Stomach (tissue), 4 donors: ENCODE data around the gene PALLD.

ENCODE experiments used
- CTCF ChIP-seq, 7 experiments: fragments of 450-650 bp in 4 of 7; fragments of 200-600 bp in 3 of 7; sonication (generic) in 3 of 7; IDR thresholded peaks; one replicate each; pipeline ENCODE4 v1.5.1; 2016 to 2019; ENCODE audit warnings: antibody characterized with exemption in 7 of 7, control low read depth in 2 of 7, mild to moderate bottlenecking in 1 of 7
- EP300 ChIP-seq: sonication (generic); formaldehyde crosslinking; IDR thresholded peaks from one replicate; pipeline ENCODE4 v1.6.1; 2017; ENCODE audit warnings: antibody characterized with exemption

DNA sequence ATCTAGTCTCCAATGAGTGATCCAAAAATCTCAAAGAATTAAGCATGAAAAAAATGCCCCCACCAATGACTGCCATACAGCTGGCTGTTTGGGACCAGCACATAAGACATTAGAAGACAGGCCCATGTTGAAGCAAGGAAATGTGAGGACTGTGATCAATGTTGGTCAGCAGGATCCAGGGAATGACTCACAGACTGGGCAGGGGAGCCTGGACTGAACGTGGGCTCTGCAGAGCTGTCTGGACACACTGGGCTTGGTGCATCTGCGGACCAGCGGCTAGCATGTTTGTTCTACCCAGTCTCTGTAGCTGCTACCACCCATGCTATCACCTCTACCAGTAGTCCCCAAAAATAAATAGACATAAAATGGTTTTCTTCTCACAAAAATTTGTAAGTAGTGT, 108.6 kb downstream of the PALLD start:
- TF ChIP-seq CTCF (IDR thresholded peaks at IDR 0.05) = no peak
- no peak for TF ChIP-seq EP300
